Right lobe of liver (tissue), 6 donors: ENCODE measurements around the gene KCNQ5. TPM values are rescaled to one million over a fixed set of nuclear protein-coding genes. Genes with fewer than 3 reads are reported as not detected.

ENCODE experiments used
- ATAC-seq, 4 donors: fragments of 200-7000 bp; cut with Tn5 transposase; one replicate each; pipeline ENCODE4 v1.9.1; 2020; ENCODE audit warnings: mild to moderate bottlenecking in 4 of 4, moderate library complexity in 4 of 4
- DNase-seq, 3 donors: peaks; one replicate each; pipeline ENCODE4 v3.0.0-alpha.2; 2020
- H3K27ac ChIP-seq, 3 donors: fragments of 200-600 bp; one replicate each; pipeline ENCODE4 v1.8.0; 2022
- H3K27me3 ChIP-seq, 2 donors: fragments of 200-600 bp; one replicate each; pipeline ENCODE4 v1.8.0; 2022
- H3K36me3 ChIP-seq, 4 donors: fragments of 200-600 bp; sonication (generic) in 1 of 4; one replicate each; pipeline versions ENCODE4 v1.5.1 to v1.8.0; 2017 to 2022; ENCODE audit warnings: control low read depth in 1 of 4
- H3K4me1 ChIP-seq, 4 donors: fragments of 200-600 bp; sonication (generic) in 1 of 4; one replicate each; pipeline versions ENCODE4 v1.5.1 to v1.8.0; 2017 to 2022; ENCODE audit warnings: control low read depth in 1 of 4
- H3K4me3 ChIP-seq, 3 donors: fragments of 200-600 bp; one replicate each; pipeline ENCODE4 v1.8.0; 2022
- H3K9me3 ChIP-seq, 4 donors: fragments of 200-600 bp; sonication (generic) in 1 of 4; one replicate each; pipeline versions ENCODE4 v1.5.1 to v1.8.0; 2017 to 2022; ENCODE audit warnings: control low read depth in 1 of 4
- CTCF ChIP-seq, 4 donors: fragments of 200-600 bp in 3 of 4; fragments of 450-650 bp in 1 of 4; IDR thresholded peaks; one replicate each; pipeline versions ENCODE4 v1.5.1 to v1.8.0; 2016 to 2022; ENCODE audit warnings: antibody characterized with exemption in 4 of 4, mild to moderate bottlenecking in 2 of 4
- POLR2A ChIP-seq: fragments of 450-650 bp; IDR thresholded peaks from one replicate; pipeline ENCODE4 v1.6.1; 2017; ENCODE audit warnings: antibody characterized with exemption, mild to moderate bottlenecking
- WGBS: methylation state at CpG from one replicate; pipeline ENCODE4 v1.1.6; 2018; ENCODE audit warnings: low coverage, low lambda C conversion rate; ENCODE audit not compliant: insufficient coverage; ENCODE audit errors: missing lambda C conversion rate; 5-methylcytosine and 5-hydroxymethylcytosine counted together
- intact Hi-C, 2 donors: fragments of 100-400 bp; cut with DNase I; formaldehyde crosslinking; loops; one replicate each; pipeline versions ENCODE4 v1.11.2 to v1.14.1; 2022
- total RNA-seq, 6 experiments: library from RNA; depleted of rRNA in 2 of 6; stranded (reverse); fragments of >200 nt in 2 of 6; fragmentation: NEBNext Ultra II Directional in 3 of 6; extraction: Animal tissue kit (Norgen Biotek cat#: 25700) in 3 of 6; gene quantifications; one replicate each; pipeline versions ENCODE4 v1.1.0 to v1.2.4, GENCODE V29; 2016 to 2023
- donor health status: DM: no; HTN: yes; CAD: no.
- donor health status: DM: no; HTN: no; CAD: no.
- donor health status: DM: no; HTN: no; CAD: no.
- donor health status: DM: no; HTN: yes; CAD: no.
- donor health status: DM: no; HTN: yes; CAD: no.

The KCNQ5 gene
- total RNA-seq, 6 experiments from 2014 or later: 0.04 to 0.11 TPM; not detected in 4

DNA sequence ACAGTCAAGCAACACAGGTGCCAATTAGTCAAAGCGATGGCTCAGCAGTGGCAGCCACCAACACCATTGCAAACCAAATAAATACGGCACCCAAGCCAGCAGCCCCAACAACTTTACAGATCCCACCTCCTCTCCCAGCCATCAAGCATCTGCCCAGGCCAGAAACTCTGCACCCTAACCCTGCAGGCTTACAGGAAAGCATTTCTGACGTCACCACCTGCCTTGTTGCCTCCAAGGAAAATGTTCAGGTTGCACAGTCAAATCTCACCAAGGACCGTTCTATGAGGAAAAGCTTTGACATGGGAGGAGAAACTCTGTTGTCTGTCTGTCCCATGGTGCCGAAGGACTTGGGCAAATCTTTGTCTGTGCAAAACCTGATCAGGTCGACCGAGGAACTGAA, 572.9 kb downstream of the KCNQ5 start:
- Histone ChIP-seq H3K27me3 (no peaks in the 10 kb centered on the region), H3K27ac (no peak overlapping the region), H3K9me3 (no peaks in the 10 kb centered on the region), H3K4me3 (no peak overlapping the region), H3K4me1 (no peaks in the 10 kb centered on the region), H3K36me3 (no peaks in the 10 kb centered on the region)
- WGBS: 71% methylated on average over 7 of the region's 7 CpGs
- ATAC-seq (no peak), DNase-seq (no peak)
- intact Hi-C loops: no loop called here
- TF ChIP-seq CTCF (IDR thresholded peaks at IDR 0.05) (no peak), POLR2A (no peak)

GRCh38 chr6:73200247-73200646, 578.4 kb downstream of the KCNQ5 start:
- intact Hi-C loops: no loop called here
- H3K27ac ChIP-seq: no peak overlapping the region
- 68% methylated on average over 3 of the region's 3 CpGs for WGBS
- H3K36me3 ChIP-seq: no peaks in the 10 kb centered on the region
- H3K27me3 ChIP-seq: no peaks in the 10 kb centered on the region
- no peak overlapping the region for H3K4me3 ChIP-seq
- TF ChIP-seq CTCF (IDR thresholded peaks at IDR 0.05) (no peak), POLR2A (no peak)
- H3K9me3 ChIP-seq: no peaks in the 10 kb centered on the region
- DNase-seq (no peak), ATAC-seq (no peak)
- H3K4me1 ChIP-seq: no peaks in the 10 kb centered on the region

GRCh38 chr6:73200735-73201134, 578.9 kb downstream of the KCNQ5 start:
- 19% methylated on average over 4 of the region's 4 CpGs for WGBS
- no peak for ATAC-seq
- H3K27me3 ChIP-seq: no peaks in the 10 kb centered on the region
- TF ChIP-seq POLR2A (no peak), CTCF (IDR thresholded peaks at IDR 0.05) (no peak)
- intact Hi-C loops: no loop called here
- no peak overlapping the region for H3K27ac ChIP-seq
- no peak overlapping the region for H3K4me3 ChIP-seq
- H3K4me1 ChIP-seq: no peaks in the 10 kb centered on the region
- H3K36me3 ChIP-seq: no peaks in the 10 kb centered on the region
- H3K9me3 ChIP-seq: no peaks in the 10 kb centered on the region
- DNase-seq: no peak

DNA sequence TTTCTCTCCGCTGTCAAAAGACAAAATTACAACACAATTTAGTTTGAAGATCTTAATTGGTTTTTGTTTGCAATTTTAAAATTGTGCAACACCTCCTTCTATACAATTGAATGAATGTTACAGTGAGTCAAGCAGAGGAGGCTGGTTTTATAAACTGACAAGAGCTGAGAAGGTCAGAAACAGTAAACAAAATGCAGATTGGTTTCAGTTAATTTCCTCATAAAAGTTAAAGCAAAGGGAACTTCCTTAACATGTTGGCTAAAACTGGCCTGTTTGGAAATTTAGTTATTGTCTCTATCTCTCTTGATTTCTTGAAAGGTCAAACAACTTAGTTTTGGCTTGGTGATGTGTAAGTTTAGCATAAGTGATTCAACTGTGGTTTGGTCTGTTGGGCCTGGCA, 581.2 kb downstream of the KCNQ5 start:
- no peak for ATAC-seq
- intact Hi-C loops: no loop called here
- TF ChIP-seq CTCF (IDR thresholded peaks at IDR 0.05) (no peak), POLR2A (no peak)
- Histone ChIP-seq H3K9me3 (no peaks in the 10 kb centered on the region), H3K27ac (no peak overlapping the region), H3K4me3 (no peak overlapping the region), H3K36me3 (no peaks in the 10 kb centered on the region), H3K27me3 (no peaks in the 10 kb centered on the region), H3K4me1 (no peaks in the 10 kb centered on the region)
- DNase-seq: no peak
- WGBS: 60% methylated on average over 1 of the region's 1 CpG

DNA sequence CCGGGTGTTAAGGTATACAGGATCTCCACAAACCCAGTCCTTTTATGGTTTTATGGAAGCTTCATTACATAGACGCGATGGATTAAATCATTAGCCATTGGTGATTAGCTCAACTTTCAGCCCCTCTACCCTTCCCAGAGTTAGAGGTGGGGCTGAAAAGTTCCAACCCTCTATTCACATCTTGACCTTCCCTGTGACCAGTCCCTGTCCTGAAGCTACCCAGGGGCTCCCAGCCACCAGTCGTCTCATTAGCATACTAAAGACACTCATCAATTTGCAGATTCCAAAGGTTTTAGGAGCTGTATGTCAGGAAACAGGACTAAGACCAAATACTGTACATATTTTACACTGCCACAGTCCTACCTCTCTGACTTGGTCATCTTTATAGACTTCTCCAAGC, 582.4 kb downstream of the KCNQ5 start:
- DNase-seq (no peak), ATAC-seq (no peak)
- Histone ChIP-seq H3K36me3 (no peaks in the 10 kb centered on the region), H3K27ac (no peak overlapping the region), H3K27me3 (no peaks in the 10 kb centered on the region), H3K4me3 (no peak overlapping the region), H3K9me3 (no peaks in the 10 kb centered on the region), H3K4me1 (no peaks in the 10 kb centered on the region)
- WGBS: 66% methylated on average over 3 of the region's 4 CpGs
- no peak for TF ChIP-seq CTCF (IDR thresholded peaks at IDR 0.05)
- TF ChIP-seq POLR2A: no peak
- intact Hi-C loops: no loop called here
